ENCODE data around the gene PCSK1N. TPM values are rescaled to one million over a fixed set of nuclear protein-coding genes. Genes with fewer than 3 reads are reported as not detected.
"Not testable (repeated sequence)": the region's sequence is repeated elsewhere in the genome, so short reads cannot be mapped to it uniquely, and the experiment has no call there.

Gene PCSK1N, protein sequence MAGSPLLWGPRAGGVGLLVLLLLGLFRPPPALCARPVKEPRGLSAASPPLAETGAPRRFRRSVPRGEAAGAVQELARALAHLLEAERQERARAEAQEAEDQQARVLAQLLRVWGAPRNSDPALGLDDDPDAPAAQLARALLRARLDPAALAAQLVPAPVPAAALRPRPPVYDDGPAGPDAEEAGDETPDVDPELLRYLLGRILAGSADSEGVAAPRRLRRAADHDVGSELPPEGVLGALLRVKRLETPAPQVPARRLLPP
- 1 to 10 TPM; 3.9 to 9.8 TPM for total RNA-seq
- long read RNA-seq, transcript PCSK1N-201 (3 exons, 1,050 nt), result major isoform, 5 of 6 reads
- long read RNA-seq, partial matches to known transcripts, result 1 of 6 reads
- long read RNA-seq, other reads (novel, unspliced or antisense), result 0 of 6 reads

DNA sequence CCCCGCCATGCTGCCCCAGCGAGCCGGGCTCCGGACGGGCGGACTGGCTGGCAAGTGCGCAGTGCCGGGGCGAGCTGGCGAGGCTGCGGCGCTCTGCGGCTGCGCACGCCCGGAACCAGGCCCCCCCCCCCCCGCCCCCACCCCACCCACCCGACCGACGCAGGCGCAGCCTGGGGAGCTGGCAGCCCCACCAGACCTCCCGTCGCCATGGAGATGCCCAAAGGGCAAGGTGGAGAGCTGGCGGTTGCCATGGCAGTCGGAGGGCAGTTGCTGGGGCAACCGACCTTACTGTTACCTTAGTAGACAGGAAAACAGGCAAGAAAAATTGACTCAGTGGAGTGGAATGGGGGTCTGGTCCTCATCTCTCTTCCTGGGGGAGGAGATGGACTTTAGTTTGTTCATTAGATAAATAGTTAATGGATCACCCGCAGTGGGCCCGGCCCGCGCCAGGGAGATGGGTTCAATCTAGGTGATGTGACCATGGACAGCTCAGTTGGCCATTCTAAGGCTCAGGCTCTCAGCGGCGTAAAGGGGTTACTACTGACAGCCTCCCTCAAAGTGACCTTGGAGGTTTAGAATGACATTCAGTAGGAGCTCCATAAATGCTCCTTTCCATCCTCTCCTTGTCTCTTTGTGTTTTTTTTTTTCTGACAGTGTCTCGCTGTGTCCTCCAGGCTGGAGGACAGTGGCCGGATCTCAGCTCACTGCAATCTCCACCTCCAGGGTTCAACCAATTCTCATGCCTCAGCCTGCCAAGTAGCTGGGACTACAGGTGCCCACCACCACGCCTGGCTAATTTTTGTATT, at the start of gene PCSK1N:
PCSK1N (minus strand) TSS at position 87 of the 806 bp plus-strand sequence; CDS start at position 9, 78 bp downstream.
- no peak for DNase-seq
- intact Hi-C loops (cut with DNase I), result no loop called here
- peak; percentile 35 to 38 for ATAC-seq

DNA sequence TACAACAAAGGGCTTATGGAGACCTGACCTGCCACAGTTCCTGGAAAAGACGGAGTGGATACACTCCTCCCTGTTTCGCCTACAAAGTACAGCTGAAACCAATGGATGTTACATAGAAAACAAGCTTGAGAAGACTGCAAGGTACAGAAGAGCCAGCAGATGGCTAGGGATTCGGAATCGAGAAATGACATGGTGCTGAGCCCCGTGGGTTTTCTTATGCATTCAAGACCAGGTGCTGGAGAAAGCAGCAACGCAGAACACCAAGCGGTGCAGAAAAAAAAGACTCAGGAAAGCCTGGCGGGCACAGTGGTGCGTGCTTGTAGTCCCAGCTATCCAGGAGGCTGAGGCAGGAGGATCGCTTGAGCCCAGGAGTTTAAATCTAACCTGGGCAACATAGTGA, 48.3 kb upstream of the PCSK1N start:
- ATAC-seq (no peak), DNase-seq (no peak)
- intact Hi-C loops (cut with DNase I), result no loop called here

DNA sequence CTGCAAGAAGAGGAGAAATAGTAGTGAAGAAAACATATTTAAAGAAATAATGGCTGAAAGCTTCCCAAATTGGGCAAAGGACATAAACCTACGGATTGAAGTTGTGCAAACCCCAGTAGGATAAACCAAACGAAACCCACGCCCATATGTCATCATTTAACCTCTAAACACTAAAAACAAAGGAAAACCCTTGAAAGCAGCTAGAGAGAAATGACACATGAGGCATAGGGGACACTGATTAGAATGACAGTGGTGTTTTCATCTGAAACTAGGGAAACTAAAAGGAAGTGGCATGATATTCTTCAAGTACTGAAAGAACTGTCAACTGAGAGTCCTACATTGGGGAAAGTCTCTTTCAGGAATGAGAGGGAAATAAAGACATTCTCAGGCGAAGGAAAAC, 41.5 kb upstream of the PCSK1N start:
- intact Hi-C loops (cut with DNase I); DNase-seq; ATAC-seq: not testable (repeated sequence)

DNA sequence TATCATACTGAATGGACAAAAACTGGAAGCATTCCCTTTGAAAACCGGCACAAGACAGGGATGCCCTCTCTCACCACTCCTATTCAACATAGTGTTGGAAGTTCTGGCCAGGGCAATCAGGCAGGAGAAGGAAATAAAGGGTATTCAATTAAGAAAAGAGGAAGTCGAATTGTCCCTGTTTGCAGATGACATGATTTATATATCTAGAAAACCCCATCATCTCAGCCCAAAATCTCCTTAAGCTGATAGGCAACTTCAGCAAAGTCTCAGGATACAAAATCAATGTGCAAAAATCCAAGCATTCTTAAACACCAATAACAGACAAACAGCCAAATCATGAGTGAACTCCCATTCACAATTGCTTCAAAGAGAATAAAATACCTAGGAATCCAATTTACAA, 36.6 kb upstream of the PCSK1N start:
- intact Hi-C loops (cut with DNase I); DNase-seq; ATAC-seq: not testable (repeated sequence)

DNA sequence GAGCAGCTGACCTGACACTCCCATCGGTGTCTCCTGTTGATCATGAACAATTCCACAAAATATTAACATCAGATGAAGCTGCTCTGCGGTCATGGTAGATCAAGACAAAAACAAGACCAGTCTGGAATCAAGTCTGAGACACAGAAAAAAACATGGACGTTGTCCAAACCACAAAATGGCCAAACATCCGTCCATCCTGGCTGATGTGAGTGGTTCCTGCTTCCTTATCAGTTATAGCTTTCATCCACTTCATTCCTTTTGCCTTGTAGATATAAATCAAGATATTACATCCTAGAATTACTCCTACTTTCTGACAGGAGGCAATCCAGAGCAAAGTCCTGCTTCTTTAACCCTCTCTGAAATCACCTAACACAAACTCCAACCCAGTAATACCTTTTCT, 28.8 kb upstream of the PCSK1N start:
- DNase-seq, result no peak
- no peak for ATAC-seq
- intact Hi-C loops (cut with DNase I), result no loop called here

DNA sequence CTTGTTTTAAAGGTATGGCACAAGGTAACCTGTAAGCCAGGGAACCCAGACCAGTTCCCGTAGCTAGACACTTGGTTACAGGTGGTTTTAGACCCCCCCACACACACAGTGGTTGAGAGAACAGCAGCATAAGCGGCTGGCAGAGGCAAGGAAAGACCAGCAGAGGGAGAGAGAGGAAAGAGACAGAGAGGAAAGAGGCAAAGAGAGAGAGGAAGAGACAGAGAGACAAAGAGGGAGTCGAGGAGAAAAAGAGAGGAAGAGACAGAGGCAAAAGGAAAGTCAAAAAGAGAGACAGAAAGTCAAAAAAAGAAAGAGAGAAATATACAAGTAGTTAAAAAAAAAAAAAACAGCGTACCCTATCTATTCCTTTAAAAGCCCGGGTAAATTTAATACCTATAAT, 19.5 kb upstream of the PCSK1N start:
- ATAC-seq, result no peak
- intact Hi-C loops (cut with DNase I), result no loop called here
- DNase-seq, result no peak

DNA sequence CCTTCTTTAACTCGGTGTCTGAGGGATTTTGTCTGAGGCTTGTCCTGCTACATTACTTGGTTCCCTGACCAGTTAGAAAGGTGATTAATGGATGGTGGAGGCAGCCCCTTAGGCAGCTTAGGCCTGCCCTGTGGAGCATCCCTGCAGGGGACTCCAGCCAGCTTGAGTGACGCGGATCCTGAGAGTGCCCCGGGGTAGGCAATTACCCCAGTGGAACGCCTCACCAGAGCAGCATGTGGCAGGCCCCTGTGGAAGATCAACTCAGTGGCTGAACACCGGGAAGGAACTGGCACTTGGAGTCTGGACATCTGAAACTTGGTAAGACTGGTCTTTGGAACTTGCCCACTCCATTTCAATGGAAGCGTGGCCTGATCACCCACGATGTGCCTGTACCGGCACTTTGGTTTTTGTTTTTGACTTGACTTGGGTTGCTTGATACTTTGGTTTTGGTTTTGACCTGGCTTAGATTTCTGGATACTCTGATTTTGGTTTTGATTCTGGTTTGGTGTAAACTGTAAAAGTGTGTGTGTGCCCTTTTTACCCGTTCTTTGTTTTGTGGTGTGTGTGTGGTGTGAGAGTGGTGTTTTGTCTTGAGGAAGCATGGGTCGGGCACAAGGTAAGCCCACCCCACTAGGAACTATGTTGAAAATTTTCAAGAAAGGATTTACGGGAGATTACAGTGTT, 18.9 kb upstream of the PCSK1N start:
- intact Hi-C loops (cut with DNase I), result not testable (repeated sequence)

DNA sequence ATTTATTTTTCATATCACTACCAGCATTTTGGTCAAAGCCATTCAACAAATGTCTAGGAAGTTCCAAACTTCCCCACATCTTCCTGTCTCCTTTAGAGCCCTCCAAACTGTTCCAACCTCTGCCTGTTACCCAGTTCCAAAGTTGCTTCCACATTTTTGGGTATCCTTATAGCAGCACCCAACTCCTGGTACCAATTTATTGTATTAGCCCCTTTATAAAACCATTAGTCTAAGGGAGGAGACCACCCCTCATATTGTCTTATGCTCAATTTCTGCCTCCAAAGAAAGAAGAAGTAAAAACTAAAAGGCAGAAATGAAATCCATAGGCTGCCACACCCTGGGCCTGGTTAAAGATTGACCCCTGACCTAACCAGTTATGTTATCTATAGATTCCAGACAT, 18.1 kb upstream of the PCSK1N start:
- intact Hi-C loops (cut with DNase I); ATAC-seq; DNase-seq: not testable (repeated sequence)

More for the DNA sequence above, 18.9 kb upstream of the PCSK1N start:
- DNase-seq, ATAC-seq: not testable (repeated sequence)

DNA sequence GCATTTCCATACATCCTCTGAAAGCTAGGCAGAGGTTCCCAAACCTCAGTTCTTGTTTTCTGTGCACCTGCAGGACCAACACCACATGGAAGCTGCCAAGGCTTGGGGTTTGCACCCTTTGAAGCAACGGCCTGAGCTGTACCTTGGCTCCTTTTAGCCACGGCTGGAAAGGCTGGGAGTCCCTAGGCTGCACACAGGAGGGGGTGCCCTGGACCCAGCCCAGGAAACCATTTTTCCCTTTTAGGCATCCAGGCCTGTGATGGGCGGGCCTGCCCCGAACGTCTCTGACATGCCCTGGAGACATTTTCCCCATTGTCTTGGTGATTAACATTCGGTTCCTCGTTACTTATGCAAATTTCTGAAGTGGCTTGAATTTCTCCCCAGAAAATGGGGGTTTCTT, 17.4 kb upstream of the PCSK1N start:
- intact Hi-C loops (cut with DNase I), result no loop called here
- ATAC-seq (no peak), DNase-seq (no peak)

DNA sequence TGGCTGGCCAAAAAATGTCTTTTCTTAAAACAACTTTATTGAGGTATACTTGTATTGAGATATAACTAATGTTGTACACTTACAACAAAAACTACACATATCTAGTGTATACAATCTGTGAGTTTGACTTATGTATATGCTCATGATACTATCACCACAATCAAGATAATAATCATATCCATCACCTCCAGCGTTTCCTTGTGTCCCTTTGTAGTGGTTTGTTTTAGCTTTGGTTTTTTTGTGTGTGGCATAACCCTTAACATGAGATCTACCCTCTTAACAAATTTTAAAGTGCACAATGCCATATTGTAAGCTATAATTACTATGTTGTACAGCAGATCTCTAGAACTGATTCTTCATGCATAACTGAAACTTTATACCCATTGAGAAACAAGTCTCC, 13.4 kb upstream of the PCSK1N start:
- intact Hi-C loops (cut with DNase I), result no loop called here
- ATAC-seq, result no peak

DNA sequence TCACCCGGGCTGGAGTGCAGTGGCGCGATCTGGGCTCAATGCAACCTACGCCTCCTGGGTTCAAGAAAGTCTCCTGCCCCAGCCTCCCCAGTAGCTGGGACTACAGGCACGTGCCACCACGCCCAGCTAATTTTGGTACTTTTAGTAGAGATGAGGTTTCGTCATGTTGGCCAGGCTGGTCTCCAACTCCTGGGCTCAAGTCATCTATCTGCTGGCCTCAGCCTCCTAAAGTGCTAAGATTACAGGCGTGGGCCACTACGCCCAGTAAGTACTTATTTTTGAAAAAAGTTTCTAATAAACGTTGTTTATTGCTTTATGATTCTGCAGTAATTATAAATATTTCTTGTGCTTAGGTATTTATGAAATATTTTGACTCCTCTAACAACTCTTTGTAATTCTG, 4.3 kb upstream of the PCSK1N start:
- ATAC-seq (no peak), DNase-seq (no peak)
- intact Hi-C loops (cut with DNase I), result no loop called here

More for the DNA sequence above, 13.4 kb upstream of the PCSK1N start:
- no peak for DNase-seq

DNA sequence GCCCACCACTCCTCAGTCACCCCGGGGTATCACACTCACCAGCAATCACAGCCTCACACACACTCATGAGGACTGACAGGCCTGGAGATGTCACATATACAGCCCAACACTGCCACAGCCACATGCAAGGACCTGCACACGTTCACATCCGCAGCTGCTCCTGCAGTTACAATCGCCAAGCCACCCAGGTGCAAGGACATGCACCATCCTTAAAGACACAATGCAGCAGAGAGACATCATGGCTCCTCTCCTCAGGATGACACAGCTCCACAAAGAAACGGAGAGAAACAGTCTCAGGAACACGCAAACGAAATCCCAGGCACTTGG, 1.1 kb downstream of the PCSK1N start:
- ATAC-seq, result no peak
- intact Hi-C loops (cut with DNase I), result no loop called here
- no peak for DNase-seq

DNA sequence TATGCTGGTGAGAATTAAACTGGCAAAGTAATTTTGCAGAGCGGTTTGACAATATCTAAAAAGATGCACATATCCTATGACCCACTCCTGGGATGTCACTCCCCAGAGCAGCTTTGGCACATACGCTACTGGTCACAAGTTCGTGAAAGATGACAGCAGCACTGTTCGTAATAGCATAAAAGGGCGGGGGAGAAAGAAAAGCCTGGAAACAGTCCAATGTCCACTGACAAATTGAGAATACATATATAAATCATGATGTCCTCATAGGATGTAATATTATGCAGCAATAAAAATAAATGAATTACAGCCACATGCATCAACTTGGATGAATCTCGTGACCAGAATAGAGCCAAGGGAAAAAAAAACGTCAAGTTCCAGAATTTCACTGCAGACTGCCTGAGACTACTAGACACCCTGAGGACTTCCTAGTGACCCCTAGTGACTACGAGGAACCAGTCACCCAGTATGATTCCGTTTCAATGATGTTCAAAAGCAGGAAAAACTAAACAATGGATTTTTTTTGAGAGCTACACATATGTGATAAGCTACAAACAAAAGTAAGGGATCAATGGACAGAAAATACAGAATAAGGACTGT, 1.8 kb downstream of the PCSK1N start:
- intact Hi-C loops (cut with DNase I), result no loop called here
- ATAC-seq (no peak), DNase-seq (no peak)

DNA sequence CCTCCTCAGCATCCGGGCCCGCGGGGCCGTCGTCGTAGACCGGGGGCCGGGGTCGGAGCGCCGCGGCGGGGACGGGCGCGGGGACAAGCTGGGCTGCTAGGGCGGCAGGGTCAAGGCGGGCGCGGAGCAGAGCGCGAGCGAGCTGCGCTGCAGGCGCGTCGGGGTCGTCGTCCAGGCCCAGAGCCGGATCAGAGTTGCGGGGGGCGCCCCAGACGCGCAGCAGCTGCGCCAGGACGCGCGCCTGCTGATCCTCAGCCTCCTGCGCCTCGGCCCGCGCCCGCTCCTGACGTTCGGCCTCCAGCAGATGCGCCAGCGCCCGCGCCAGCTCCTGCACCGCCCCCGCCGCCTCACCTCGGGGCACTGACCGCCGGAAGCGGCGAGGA, 3.5 kb downstream of the PCSK1N start:
- ATAC-seq, result no peak
- DNase-seq, result no peak
- intact Hi-C loops (cut with DNase I), result no loop called here

DNA sequence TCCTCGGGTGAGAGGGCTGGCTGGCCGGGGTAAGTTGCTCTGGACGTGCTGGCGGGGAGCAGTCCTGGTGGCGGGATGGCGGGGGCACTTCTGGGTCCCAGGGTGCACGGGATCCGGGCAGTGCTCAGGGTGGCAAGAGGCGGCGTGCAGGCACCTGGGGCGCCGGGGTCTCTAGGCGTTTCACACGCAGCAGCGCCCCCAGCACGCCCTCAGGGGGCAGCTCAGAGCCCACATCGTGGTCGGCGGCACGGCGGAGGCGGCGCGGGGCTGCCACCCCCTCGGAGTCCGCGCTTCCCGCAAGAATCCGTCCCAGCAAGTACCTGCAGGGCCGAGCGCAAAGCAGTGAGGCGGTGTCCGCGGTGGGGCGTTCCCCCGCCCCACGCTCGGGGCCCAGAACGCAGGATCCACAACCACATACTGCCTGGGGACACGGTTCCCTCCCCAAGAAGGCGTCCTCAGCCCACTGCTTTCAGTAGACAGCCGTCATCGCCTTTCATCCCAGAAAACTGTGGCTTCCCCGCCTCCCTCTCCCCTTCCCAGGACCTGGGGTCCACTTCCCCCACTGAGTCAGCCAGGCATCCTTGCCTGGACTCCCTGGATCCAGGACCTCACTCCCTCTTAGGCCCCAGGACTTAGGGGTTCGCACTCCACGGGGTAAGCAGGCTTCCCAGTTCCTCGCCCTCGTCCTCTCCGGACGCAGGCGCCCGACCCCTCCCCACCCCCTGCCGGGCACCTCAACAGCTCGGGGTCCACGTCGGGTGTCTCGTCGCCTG, 4.1 kb downstream of the PCSK1N start:
- ATAC-seq (no peak), DNase-seq (no peak)
- intact Hi-C loops (cut with DNase I), result no loop called here

DNA sequence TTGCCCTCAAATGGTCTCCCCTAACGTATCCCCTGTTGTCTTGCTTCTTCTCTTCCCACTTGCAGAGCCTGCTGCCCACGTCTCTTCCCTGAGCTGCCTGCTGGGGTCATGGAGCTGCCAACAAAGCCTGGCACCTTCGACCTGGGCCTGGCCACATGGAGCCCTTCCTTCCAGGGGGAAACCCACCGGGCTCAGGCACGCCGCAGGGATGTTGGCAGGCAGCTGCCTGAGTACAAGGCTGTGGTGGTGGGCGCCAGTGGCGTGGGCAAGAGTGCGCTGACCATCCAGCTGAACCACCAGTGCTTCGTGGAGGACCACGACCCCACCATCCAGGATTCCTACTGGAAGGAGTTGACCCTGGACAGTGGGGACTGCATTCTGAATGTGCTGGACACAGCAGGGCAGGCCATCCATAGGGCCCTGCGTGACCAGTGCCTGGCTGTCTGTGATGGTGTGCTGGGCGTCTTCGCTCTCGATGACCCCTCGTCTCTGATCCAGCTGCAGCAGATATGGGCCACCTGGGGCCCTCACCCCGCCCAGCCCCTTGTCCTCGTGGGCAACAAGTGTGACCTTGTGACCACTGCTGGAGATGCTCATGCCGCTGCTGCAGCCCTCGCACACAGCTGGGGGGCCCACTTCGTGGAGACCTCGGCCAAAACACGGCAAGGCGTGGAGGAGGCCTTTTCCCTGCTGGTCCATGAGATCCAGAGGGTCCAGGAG, 6.2 kb downstream of the PCSK1N start:
- no peak for ATAC-seq
- DNase-seq, result no peak
- intact Hi-C loops (cut with DNase I), result no loop called here

DNA sequence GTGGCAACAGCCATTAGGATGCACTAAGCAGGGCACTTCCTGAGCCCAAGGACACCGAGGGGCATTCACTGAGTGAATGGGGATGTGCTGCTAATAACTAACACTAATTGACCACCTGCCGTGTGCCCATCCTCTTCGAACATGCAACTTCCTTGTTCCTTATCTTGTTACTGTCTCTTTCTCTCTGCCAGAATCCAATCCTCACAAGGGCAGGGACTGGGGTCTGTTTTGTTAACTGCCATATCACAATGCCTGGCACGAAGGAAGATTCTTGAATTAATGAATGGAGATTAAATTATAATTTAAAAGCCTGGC, 7.8 kb downstream of the PCSK1N start:
- intact Hi-C loops (cut with DNase I), result no loop called here
- no peak for ATAC-seq
- no peak for DNase-seq

DNA sequence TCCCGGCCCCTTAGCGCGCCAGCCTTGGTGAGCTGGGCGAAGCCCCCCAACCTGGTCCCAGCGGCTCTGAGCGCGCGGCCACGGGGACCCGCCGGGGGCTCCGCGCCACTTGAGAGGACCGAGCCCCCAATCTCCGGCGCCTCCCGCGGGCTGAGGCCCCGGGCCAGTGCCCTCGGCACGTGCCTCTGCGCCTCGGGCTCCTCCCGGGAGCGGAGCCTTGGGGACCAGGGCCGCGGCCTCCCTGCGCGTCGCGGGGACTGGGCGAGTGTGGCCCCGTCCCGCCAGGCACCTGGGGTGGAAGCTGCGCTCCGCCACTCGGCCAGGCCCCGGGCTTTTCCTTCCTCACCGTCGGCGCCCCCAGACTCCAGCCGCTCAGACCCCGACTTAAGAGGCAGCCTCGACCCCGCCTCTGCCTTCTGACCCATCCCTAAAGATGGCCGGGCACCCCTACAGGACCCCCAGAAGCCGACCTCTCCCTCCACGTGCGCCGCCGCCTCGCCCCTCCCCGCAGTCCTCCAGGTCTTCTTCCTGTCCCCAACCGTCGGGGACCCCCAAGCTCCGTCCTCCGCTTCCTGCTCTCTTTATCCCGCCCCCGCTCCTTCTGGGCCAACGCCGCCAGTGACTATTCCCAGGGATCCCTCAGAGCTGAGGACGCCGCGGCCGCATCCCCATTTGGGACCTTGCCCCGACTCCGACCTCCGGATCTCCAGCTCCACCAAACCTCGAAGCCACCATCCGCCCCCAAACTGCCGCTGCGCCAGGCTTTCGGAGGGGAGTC, 8.3 kb downstream of the PCSK1N start:
- no peak for ATAC-seq
- DNase-seq, result no peak
- intact Hi-C loops (cut with DNase I), result no loop called here

Measured in left cardiac atrium (tissue), 4 donors.